Bronchus fibroblast of lung (primary cell): ENCODE results near the gene FAU. TPM values are rescaled to one million over a fixed set of nuclear protein-coding genes. Genes with fewer than 3 reads are reported as not detected.

Experiments used
- total RNA-seq: library from RNA; depleted of rRNA; stranded (reverse); fragments of >200 nt; gene quantifications from 2 replicates; pipeline ENCODE4 v1.2.3, GENCODE V29; 2015

FAU gene
- total RNA-seq, result 604 and 715 TPM in 2 replicates

DNA sequence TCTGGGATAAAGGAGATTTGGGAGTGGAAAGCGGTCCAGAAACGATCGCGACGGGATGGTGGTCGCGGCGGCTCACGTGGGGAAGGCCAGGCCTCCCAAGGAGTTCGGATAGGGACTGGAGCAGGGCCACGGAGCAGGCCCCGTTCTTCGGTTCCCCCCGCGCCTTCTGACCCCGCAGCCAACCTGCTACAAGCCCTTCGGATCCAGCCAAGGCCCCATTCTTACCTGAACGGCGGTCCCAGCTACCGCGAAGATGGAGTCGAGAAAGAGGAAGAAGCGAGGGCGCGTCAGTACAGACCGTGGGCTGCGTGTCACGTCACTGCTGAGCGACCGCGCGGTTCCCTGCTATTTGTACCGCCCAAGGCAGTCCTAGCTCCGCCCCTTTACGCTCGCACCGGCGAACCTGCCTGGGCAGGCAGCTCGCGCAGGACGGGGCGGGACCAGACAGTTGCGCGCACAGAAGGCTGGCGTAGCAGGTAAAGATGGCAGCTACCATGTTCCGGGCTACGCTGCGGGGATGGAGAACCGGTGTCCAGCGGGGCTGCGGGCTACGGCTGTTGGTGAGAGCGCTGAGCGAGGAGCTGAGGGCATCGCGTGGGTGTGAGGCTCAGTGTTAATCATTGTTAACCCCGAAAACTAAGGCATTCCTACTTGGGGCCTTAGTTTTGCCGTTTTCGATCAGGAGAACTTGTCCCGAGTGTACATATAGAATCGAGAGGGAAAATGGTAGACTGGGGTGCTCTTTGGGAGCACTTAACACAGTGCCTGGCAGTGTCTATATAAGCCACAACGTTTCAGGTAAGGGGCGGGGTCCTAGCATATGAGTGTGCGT lies at the start of gene FAU, which contains the start of gene MRPL49:
TSS of gene FAU (minus strand) at position 270 of the 832 bp plus-strand sequence. CDS start 321 bp downstream, outside the sequence.
TSS of gene MRPL49 (plus strand) at position 457 of the 832 bp plus-strand sequence. CDS start at position 483, 26 bp downstream.

DNA sequence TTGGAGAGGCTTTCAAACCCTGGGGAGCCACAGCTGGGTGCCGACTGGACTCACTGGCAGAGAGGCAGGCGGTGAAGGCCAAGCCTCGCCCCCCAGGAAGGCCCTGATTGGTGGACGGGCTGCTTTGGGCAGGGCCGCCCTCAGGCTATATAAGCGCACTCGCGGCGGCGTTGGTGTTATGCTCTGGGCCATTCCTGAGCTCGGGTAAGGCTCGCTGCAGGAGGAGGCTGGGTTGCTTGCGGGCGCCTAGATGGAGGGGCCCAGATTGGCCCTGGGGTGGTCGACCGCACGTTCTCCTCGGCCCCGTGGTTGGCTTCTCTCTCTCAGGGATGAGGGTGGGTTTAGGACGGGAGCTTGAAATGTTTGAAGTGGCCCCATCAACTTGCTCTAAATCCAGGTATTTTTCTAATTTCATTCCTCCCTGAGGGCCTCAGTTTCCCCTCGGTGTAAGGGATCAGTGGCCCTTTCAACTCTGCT lies 48.2 kb upstream of the FAU start, which contains the start of gene SPDYC:
TSS of gene SPDYC (plus strand) at position 176 of the 477 bp plus-strand sequence. CDS start 1,125 bp downstream, outside the sequence.

DNA sequence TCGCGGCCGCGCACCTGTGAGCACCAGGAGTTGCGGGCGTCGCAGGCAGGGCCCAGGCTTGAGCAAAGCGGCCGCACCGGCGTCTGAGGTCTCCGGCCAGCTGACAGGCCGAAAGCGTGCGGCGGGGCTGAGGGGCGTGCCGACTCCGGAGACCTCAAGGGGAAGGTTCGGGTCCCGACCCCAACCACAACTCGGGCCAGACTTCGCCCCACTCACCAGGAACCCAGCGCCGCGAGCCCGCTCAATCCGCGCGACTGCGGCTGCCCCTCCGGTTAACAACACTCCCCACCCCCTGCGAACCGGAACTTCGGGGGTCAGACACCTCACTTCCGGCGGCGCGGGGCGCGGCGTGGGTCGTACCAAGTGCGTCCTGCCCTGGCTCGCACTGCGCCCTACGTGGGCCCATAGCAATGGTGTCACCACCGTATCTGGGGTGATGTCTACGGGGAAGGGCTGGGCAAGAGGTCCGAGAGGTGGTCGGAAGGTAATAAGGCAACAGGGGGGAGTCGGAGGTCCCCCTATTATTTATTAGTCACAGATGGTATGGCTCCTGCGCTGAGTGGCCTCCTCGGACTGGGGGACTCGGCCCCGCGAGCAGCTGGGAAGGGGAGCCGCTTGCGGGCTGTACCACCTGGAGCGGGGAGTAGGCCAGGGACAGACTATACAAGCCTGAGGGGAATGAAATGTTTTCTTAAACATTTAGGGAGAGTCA lies 12.5 kb upstream of the FAU start, which contains the start of gene SYVN1:
TSS of gene SYVN1 (minus strand) at position 280 of the 712 bp plus-strand sequence. CDS start 918 bp downstream, outside the sequence.

DNA sequence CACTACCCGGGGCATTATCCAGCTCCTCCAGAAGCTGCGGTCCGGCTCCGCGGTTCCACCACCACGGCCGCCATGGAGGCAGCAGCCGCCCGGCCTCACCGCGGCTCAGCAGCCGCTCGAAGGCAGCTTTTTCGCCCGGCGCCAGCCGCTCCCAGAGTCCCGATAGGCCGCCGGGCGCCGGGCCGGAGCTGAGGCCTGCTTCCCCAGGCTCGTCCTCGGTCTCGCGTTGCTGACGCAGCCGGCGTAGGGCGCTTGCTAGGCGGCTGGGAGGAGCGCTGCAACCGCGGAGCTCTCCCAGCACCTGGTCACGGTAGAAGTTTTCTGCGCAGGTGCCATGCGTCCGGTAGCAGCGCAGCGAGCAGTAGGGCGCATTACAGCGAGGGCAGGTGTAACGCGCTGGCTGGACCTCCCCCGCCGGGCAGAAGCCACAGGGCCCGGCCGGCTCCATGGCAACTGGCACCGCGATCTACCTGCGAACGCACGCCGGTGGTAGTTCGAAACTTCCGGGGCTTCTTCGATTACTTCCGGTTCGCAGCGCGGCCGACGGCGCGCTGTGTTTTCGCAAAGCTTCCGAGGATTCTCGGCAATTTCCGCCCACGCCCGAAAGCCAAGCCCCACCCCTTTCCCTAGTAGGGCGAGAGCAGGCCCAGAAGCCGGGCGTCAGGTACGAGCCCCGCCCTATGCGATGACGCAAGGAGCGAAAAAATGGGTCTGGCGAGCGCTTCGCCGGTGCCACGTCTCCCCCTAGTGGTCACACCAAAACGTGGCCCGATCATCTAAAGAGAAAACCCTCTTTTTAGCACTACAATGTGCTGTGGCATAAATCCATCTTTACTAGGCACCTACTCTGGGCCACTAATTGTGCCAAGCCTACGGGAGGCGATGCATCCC lies 4.5 kb downstream of the FAU start, which contains the start of gene ZNHIT2:
TSS of gene ZNHIT2 (minus strand) at position 496 of the 891 bp plus-strand sequence. CDS start at position 448, 48 bp downstream.

DNA sequence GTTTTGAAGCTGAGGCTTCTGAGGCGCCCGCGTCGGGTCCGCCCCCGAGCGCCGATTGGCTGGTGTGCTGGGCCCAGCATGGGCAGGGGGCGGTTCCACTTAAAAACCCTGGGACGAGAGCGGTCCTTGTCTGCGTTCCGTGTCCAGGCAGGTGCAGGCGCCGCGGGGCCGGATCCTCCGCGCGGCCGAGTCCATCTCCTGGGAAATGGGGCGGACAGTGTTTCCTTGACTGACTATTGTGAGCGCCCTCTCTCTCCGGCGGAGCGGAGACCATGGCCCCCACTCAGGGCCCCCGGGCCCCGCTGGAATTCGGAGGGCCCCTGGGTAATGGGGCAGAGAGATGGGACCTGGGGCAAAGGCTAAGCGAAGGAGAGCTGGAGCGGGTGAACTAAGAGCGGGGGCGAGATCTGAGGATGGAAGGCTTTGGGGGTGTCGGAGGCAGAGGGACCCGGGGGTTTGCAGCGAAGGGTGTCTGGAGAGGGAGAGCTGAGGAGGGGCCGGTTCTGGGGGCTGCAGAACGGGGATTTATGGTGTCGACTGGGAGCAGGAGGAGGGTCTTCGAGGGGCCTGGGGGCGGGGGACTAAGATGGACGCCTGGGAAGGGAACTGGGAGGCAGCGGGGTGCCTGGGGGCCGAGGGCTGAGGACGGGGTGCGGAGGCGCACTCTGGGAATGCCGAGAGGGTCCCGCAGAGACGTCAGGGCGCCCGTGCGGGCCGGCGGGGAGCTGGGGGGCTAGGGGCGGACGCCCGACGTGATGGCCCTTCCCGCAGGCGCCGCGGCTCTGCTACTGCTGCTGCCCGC lies 10.0 kb downstream of the FAU start, which contains the start of gene TM7SF2:
TSS of gene TM7SF2 (plus strand) at position 129 of the 802 bp plus-strand sequence. CDS start at position 273, 144 bp downstream.

DNA sequence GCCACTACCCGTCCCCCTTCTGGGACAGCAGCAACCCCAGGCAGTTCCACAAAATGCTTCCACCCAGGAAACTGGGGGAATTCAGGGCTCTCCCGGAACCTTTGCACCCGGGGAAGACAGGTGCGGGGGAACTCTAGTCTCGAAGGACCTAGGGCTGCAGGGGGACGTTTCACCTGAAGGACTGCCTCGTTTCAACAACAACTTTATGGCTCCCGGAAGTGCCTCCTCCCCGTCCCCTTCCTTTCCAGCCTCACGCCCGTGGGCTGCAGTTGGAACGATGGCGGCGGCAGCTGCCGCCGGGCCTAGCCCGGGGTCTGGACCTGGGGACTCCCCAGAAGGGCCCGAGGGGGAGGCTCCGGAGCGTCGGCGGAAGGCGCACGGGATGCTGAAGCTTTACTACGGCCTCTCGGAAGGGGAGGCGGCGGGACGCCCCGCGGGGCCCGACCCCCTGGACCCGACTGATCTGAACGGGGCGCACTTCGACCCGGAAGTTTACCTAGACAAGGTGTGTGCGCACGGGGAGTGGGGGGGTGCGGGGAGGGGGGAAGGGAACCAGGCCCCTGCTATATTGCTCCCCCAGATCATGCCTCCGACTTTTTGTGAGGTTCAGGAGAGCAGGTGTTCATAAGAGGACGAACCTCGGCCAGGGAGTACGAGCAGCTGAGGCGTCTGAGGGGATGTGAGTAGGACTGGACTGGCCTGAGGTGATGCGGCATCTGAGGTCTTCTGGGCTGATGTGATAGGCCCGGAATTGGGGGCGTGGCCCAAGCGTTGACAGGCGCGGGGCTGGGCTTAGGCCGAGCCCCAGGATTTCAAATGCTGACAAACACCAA lies 25.7 kb downstream of the FAU start, which contains the start of gene VPS51:
TSS of gene VPS51 (plus strand) at position 241 of the 833 bp plus-strand sequence. CDS start at position 278, 37 bp downstream.

DNA sequence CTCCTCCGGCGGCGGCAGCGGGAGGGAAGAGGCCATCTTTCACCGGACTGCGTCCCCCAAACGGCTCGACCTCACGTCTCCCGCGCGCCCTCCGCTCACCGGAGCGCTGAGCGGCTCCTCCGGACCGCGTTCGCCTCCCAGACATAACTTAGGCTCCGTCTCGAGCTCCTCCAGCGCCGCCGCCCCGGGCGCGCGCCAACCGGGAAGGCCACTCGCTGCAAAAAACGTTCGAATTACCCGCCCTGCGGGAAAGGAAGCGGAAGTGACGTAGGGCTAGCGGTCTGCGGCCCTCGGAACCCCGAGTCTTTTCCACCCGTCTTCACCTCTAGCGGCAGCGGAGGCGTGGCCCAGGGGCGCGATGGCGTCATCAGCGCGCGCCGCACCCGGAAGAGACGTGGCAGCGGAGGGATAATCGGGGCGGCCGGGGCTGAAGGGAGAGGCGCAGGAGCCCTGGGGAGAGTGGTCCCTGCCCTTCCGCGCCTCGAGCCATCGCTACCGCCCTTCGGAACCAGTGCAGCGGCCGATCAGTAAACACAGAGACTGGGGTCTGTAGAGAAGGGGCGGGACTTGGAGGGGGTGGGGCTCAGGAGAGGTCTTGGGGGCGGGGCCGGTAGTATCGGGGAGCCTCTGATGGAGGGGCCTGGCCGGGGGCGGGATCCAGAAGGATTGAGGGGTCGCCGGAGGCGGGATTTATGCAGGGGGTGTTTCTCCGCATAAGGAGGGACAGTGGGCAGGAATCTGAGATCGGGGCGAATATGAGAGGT lies 37.9 kb downstream of the FAU start, which contains the start of the genes CDCA5 and ZFPL1:
TSS of gene CDCA5 (minus strand) at position 207 of the 764 bp plus-strand sequence. CDS start at position 145, 62 bp downstream.
TSS of gene ZFPL1 (plus strand) at position 389 of the 764 bp plus-strand sequence. CDS start 477 bp downstream, outside the sequence.

Other genes starting within 250 kb of the FAU start
- gene EHD1, start 243.5 kb downstream of the FAU start, total RNA-seq, result 71.1 and 79.8 TPM in 2 replicates
- 18.3 and 20.3 TPM in 2 replicates for gene ATG2A, start 204.9 kb downstream of the FAU start, total RNA-seq
- 14.1 and 16.6 TPM in 2 replicates for gene PPP2R5B, start 197.4 kb downstream of the FAU start, total RNA-seq
- not detected in 2 replicates for gene GPHA2, start 186.2 kb downstream of the FAU start, total RNA-seq
- not detected in 2 replicates for gene MAJIN, start 150.0 kb downstream of the FAU start, total RNA-seq
- gene BATF2, start 125.2 kb downstream of the FAU start, total RNA-seq, result 1.2 and 1.3 TPM in 2 replicates
- gene ARL2, start 108.0 kb downstream of the FAU start, total RNA-seq, result 229 and 233 TPM in 2 replicates
- 17.5 and 22.9 TPM in 2 replicates for gene SNX15, start 94.7 kb downstream of the FAU start, total RNA-seq
- 25.7 and 27.9 TPM in 2 replicates for gene SAC3D1, start 80.9 kb downstream of the FAU start, total RNA-seq
- 41.6 and 44.4 TPM in 2 replicates for gene NAALADL1, start 63.6 kb downstream of the FAU start, total RNA-seq
- 25.9 and 26.2 TPM in 2 replicates for gene CDCA5, start 38.1 kb downstream of the FAU start, total RNA-seq
- gene ZFPL1, start 37.9 kb downstream of the FAU start, total RNA-seq, result 77.6 and 78.8 TPM in 2 replicates
- gene VPS51, start 25.9 kb downstream of the FAU start, total RNA-seq, result 270 and 312 TPM in 2 replicates
- 42.4 and 52.0 TPM in 2 replicates for gene TM7SF2, start 10.3 kb downstream of the FAU start, total RNA-seq
- 11.7 and 14.8 TPM in 2 replicates for gene ZNHIT2, start 4.4 kb downstream of the FAU start, total RNA-seq
- gene MRPL49, start 187 bp upstream of the FAU start, total RNA-seq, result 63.9 and 72.0 TPM in 2 replicates
- 21.2 and 29.3 TPM in 2 replicates for gene SYVN1, start 12.4 kb upstream of the FAU start, total RNA-seq
- not detected in 2 replicates for gene SPDYC, start 48.1 kb upstream of the FAU start, total RNA-seq
- 166 and 228 TPM in 2 replicates for gene CAPN1, start 59.8 kb upstream of the FAU start, total RNA-seq
- gene POLA2, start 139.8 kb upstream of the FAU start, total RNA-seq, result 15.3 and 18.0 TPM in 2 replicates
- gene CDC42EP2, start 192.7 kb upstream of the FAU start, total RNA-seq, result 22.0 and 22.9 TPM in 2 replicates
- 38.5 and 40.7 TPM in 2 replicates for gene DPF2, start 211.7 kb upstream of the FAU start, total RNA-seq
- gene TIGD3, start 232.6 kb upstream of the FAU start, total RNA-seq, result 0.30 TPM in 1 of 2 replicates, not detected in the other